Cardiac fibroblast (primary cell): Measurements from ENCODE around the gene ROR2.

Experiments
- DNase-seq, 2 donors: peaks; one replicate each; pipeline versions ENCODE4 v3.0.0 to v3.0.0-alpha.2; 2010; ENCODE audit warnings: low read depth in 2 of 2
- H3K4me3 ChIP-seq, 2 donors: replicated peaks in 1 of 2; 1 replicate in 1 of 2; 2 replicates in 1 of 2; pipeline ENCODE4 v1.5.1; 2011; ENCODE audit warnings: low read depth in 2 of 2, low read length in 2 of 2, mild to moderate bottlenecking in 2 of 2, moderate library complexity in 1 of 2
- CTCF ChIP-seq: IDR thresholded peaks from one replicate; pipeline ENCODE4 v1.5.1; 2011; ENCODE audit warnings: low read depth, mild to moderate bottlenecking, low read length, inconsistent platforms

ROR2 gene

GRCh38 chr9:91755761-91756509 is 194.1 kb downstream of the ROR2 start:
- TF ChIP-seq CTCF: no peak
- no peak for DNase-seq
- H3K4me3 ChIP-seq: no peak overlapping the region

DNA sequence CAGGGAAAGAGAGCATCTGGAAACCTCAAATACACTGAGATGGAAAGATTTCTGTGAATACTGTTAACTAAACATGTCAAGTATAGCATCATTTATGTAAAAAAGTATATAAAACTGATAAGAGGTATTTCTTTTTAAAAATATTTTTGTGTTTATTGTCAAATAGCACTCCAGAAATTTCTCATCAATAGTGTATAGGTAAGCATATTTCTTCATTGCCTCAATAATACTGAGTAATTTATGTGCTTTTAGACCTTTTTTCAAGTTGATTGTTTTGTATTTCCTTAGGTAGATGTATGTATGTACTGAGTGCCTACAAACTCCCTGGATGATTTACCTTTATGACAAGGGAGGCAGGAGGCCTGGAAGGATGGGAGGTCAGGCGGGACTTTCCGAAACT is 196.3 kb downstream of the ROR2 start:
- no peak for TF ChIP-seq CTCF

DNA sequence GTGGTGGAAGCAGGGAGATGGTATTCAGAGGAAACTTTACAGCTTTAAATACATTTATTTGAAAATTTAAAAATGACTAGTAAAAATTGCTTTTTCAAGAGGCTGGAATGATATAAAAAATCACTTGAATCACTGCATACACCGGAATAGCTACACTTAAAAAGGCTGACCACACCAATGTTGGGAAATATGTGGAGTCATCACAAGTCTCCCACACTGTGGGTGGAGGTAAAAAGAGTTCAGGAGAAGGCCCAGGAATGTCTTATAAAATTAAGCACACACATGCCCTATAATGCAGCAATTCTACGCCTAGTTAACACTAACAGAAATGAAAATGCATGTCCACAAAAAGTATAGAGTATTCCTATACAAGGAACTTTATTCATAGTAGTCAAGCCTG is 198.1 kb downstream of the ROR2 start:
- H3K4me3 ChIP-seq: no peak overlapping the region
- no peak for TF ChIP-seq CTCF
- DNase-seq: peak; percentile 64 to 67

More for the DNA sequence above, 196.3 kb downstream of the ROR2 start:
- DNase-seq: no peak
- no peak overlapping the region for H3K4me3 ChIP-seq

DNA sequence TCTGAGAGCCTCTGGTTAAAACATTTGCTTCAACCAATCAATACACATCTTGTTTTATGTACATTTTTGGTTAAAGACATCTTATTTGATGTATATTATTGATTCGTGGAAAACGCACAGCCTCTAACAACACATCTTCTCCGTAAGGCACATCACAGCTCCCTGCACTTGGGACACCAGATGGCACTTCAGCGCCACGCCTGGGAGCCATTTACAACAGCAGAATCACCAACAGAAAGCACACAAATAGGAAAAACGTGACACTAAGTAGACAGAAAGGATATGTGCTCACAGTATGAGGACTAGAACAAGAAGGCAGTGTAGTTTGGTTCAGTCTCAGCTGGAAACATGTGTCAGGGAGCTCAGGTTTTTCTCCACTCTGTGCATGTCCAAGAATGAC is 199.7 kb downstream of the ROR2 start:
- no peak for DNase-seq
- no peak for TF ChIP-seq CTCF
- no peak overlapping the region for H3K4me3 ChIP-seq

DNA sequence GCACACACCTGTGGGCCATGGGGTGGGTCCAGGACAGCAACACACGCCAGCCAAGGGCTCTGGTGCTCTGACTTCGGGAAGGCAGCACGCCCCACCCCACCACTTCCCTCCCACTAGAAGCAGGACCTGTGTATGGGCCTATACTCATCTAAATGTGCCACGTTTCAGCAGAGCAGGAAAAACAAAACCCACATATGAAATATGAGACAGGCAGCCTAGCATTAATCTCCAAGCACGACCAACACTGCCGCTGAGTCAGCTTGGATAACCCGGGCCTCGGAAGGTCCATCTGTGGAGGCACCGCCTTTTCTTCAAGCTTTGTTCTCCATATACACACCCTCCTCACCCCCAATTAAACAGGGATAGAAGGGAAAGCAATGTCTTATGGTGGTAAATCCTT is 203.1 kb downstream of the ROR2 start:
- TF ChIP-seq CTCF: no peak
- peak in 1 of 2 donors; percentile 74 for DNase-seq
- no peak overlapping the region for H3K4me3 ChIP-seq

GRCh38 chr9:91746357-91746756 is 203.7 kb downstream of the ROR2 start:
- TF ChIP-seq CTCF: no peak
- no peak overlapping the region for H3K4me3 ChIP-seq
- DNase-seq: peak in 1 of 2 donors; percentile 35

- no peak for DNase-seq
- no peak for TF ChIP-seq CTCF
- H3K4me3 ChIP-seq: no peak overlapping the region
These were observed 205.9 kb downstream of the ROR2 start for GRCh38 chr9:91744114-91744513.
